Endothelial cell of umbilical vein (primary cell): Measurements from ENCODE around the gene PPP5C. TPM values are rescaled to one million over a fixed set of nuclear protein-coding genes. Genes with fewer than 3 reads are reported as not detected.
"Not testable (repeated sequence)": the region's sequence is repeated elsewhere in the genome, so short reads cannot be mapped to it uniquely, and the experiment has no call there.

Experiments
- BruUV-seq: library from RNA; stranded (reverse); fragments of 400-500 nt; replicated peaks from 2 replicates; lab custom pipeline; 2021; lab: Mats Ljungman, UMichigan
- CTCF ChIA-PET: fragments of 300-600, 350-600 bp; sonication (Branson Sonifier 250); formaldehyde crosslinking; loops from one replicate; lab custom pipeline; 2021; ENCODE audit warnings: antibody characterized with exemption, inconsistent platforms; lab: Charles Lee
- POLR2A ChIA-PET: fragments of 300-600, 350-600 bp; sonication (Branson Sonifier 250); formaldehyde crosslinking; loops from one replicate; lab custom pipeline; 2021; ENCODE audit warnings: antibody characterized with exemption, inconsistent platforms; lab: Charles Lee
- DNase-seq: peaks from one replicate; pipeline ENCODE4 v3.0.0-alpha.2; 2011; ENCODE audit warnings: low read depth, low spot score
- FAIRE-seq: peaks from 2 replicates; lab custom pipeline; 2011; peaks lifted over from hg19 to GRCh38; lab: Jason Lieb, UNC
- H2AFZ ChIP-seq: 2 replicates; pipeline ENCODE4 v1.6.0; 2012; ENCODE audit warnings: low read depth, low read length, control low read depth, inconsistent platforms
- H3K27ac ChIP-seq: 2 replicates; pipeline ENCODE4 v1.5.1; 2011; ENCODE audit warnings: low read depth, mild to moderate bottlenecking, control low read depth, low read length, moderate library complexity; ENCODE audit not compliant: insufficient read depth
- H3K27me3 ChIP-seq, 2 experiments: 2 replicates each; pipeline versions ENCODE4 v1.6.0 to v1.6.1; 2011; ENCODE audit warnings: low read length in 2 of 2, mixed read lengths in 1 of 2; ENCODE audit not compliant: control insufficient read depth in 2 of 2, insufficient read depth in 2 of 2
- H3K36me3 ChIP-seq, 2 experiments: 2 replicates in 1 of 2; 3 replicates in 1 of 2; pipeline ENCODE4 v1.5.1; 2011; ENCODE audit warnings: low read length in 2 of 2, mild to moderate bottlenecking in 1 of 2, moderate library complexity in 1 of 2; ENCODE audit not compliant: control insufficient read depth in 2 of 2, insufficient read depth in 2 of 2; ENCODE audit errors: extremely low read depth in 1 of 2
- H3K4me1 ChIP-seq: 3 replicates; pipeline ENCODE4 v1.5.1; 2011; ENCODE audit warnings: mild to moderate bottlenecking, low read length; ENCODE audit not compliant: control insufficient read depth, insufficient read depth; ENCODE audit errors: extremely low read depth
- H3K4me2 ChIP-seq: 2 replicates; pipeline ENCODE4 v1.6.1; 2011; ENCODE audit warnings: low read length, control low read depth, mixed read lengths; ENCODE audit not compliant: insufficient read depth
- H3K4me3 ChIP-seq, 3 experiments: fragments of 200-600 bp in 1 of 3; sonication (generic), shearing (Covaris generic) in 1 of 3; replicated peaks in 1 of 3; 2 replicates each; pipeline ENCODE4 v1.5.1; 2011 to 2016; ENCODE audit warnings: control low read depth in 3 of 3, low read length in 3 of 3, mild to moderate bottlenecking in 2 of 3, inconsistent platforms in 1 of 3, low read depth in 1 of 3, moderate library complexity in 1 of 3; ENCODE audit not compliant: insufficient read depth in 1 of 3
- H3K79me2 ChIP-seq: 2 replicates; pipeline ENCODE4 v1.6.0; 2012; ENCODE audit warnings: low read length, inconsistent platforms; ENCODE audit not compliant: control insufficient read depth, insufficient read depth
- H3K9ac ChIP-seq: replicated peaks from 2 replicates; pipeline ENCODE3; 2011; ENCODE audit warnings: low read length, control low read depth; ENCODE audit not compliant: insufficient read depth; ENCODE audit errors: extremely low read depth
- H3K9me1 ChIP-seq: replicated peaks from 3 replicates; pipeline ENCODE4 v1.6.0; 2011; ENCODE audit warnings: mild to moderate bottlenecking, low read length; ENCODE audit not compliant: control insufficient read depth, insufficient read depth; ENCODE audit errors: extremely low read depth
- H3K9me3 ChIP-seq: replicated peaks from 2 replicates; pipeline ENCODE4 v1.5.1; 2012; ENCODE audit warnings: low read length, inconsistent platforms; ENCODE audit not compliant: control insufficient read depth, insufficient read depth
- H4K20me1 ChIP-seq: replicated peaks from 2 replicates; pipeline ENCODE3; 2011; ENCODE audit warnings: mild to moderate bottlenecking, low read length; ENCODE audit not compliant: control insufficient read depth, insufficient read depth; ENCODE audit errors: extremely low read depth
- CTCF ChIP-seq, 2 donors: IDR thresholded peaks; 1 replicate in 1 of 2; 2 replicates in 1 of 2; pipeline ENCODE4 v1.5.1; 2011; ENCODE audit warnings: low read length in 2 of 2, mild to moderate bottlenecking in 2 of 2, moderate library complexity in 2 of 2, control low read depth in 1 of 2, inconsistent platforms in 1 of 2, low read depth in 1 of 2; ENCODE audit not compliant: insufficient read depth in 1 of 2; ENCODE audit errors: extremely low read depth in 1 of 2
- EZH2 ChIP-seq: IDR thresholded peaks from 2 replicates; pipeline ENCODE4 v1.6.1; 2012; ENCODE audit warnings: borderline replicate concordance, low read depth, mild to moderate bottlenecking, moderate library complexity, low read length, inconsistent platforms; ENCODE audit not compliant: severe bottlenecking
- FOS ChIP-seq: IDR thresholded peaks from 2 replicates; pipeline ENCODE4 v1.6.1; 2011; ENCODE audit warnings: mild to moderate bottlenecking, low read length, moderate library complexity, borderline replicate concordance; ENCODE audit not compliant: insufficient read depth
- GATA2 ChIP-seq: IDR thresholded peaks from 2 replicates; pipeline ENCODE4 v1.7.0; 2011; ENCODE audit warnings: low read depth, mild to moderate bottlenecking, moderate library complexity, mixed read lengths, low read length; ENCODE audit not compliant: insufficient read length, insufficient read depth
- JUN ChIP-seq: IDR thresholded peaks from 2 replicates; pipeline ENCODE4 v1.6.1; 2011; ENCODE audit warnings: borderline replicate concordance, low read depth; ENCODE audit not compliant: insufficient read length, insufficient read depth
- MAX ChIP-seq: IDR thresholded peaks from 2 replicates; pipeline ENCODE4 v1.6.1; 2011; ENCODE audit not compliant: insufficient read depth, insufficient read length
- MYC ChIP-seq: IDR thresholded peaks from one replicate; pipeline ENCODE4 v1.6.1; 2011; ENCODE audit warnings: mild to moderate bottlenecking, low read depth, low read length
- POLR2A ChIP-seq: IDR thresholded peaks from 2 replicates; pipeline ENCODE4 v1.6.1; 2012; ENCODE audit warnings: low read depth, mild to moderate bottlenecking, control low read depth, low read length
- POLR2AphosphoS5 ChIP-seq: IDR thresholded peaks from 2 replicates; pipeline ENCODE4 v1.6.1; 2012; ENCODE audit warnings: low read depth, mild to moderate bottlenecking, control low read depth, low read length, moderate library complexity; ENCODE audit not compliant: insufficient read depth
- dilution Hi-C: fragments of 300-500 bp; cut with MboI; formaldehyde crosslinking; loops from one replicate; pipeline ENCODE4 v1.15.0; 2019; ENCODE audit warnings: low sequenced_read_pairs; ENCODE audit not compliant: extremely low pct_ligation_motif_present
- intact Hi-C: fragments of 100-400 bp; cut with micrococcal nuclease; formaldehyde crosslinking; loops from one replicate; pipeline ENCODE4 v1.10.0; 2022
- polyA plus RNA-seq, 4 experiments: library from polyadenylated mRNA; depleted of rRNA in 3 of 4; stranded (reverse) in 3 of 4; unstranded in 1 of 4; fragments of >200 nt; gene quantifications; 2 replicates each; pipeline versions ENCODE4 v1.2.1 to v1.2.3, GENCODE V29; 2011 to 2012; ENCODE audit warnings: missing spikeins in 1 of 4
- total RNA-seq: library from RNA; stranded (reverse); gene quantifications from 2 replicates; pipeline ENCODE4 v1.2.3, GENCODE V29; 2021

The PPP5C gene
- total and polyA plus RNA-seq, 2 donors (not counting 3 experiments of a cell fraction or from before 2014, with no cell fraction given) = 114 to 172 TPM

- ChIA-PET CTCF (interaction anchor here (0.7 to 4.3 kb wide), 5 partner anchors 30 to 119 kb away, joined by 3 to 72 read pairs (median 30); no protein-coding TSS in a partner anchor), POLR2A (no interaction called here)
- no peak for DNase-seq
- Histone ChIP-seq H3K9ac (no peak overlapping the region), H3K4me3 (no peak overlapping the region), H3K79me2 (no peaks in the 10 kb centered on the region), H3K36me3 (peaks cover 8 to 14% of the 10 kb centered on the region in 2 experiments), H2AFZ (no peak overlapping the region), H3K9me3 (no peaks in the 10 kb centered on the region), H4K20me1 (no peaks in the 10 kb centered on the region), H3K27me3 (no peaks in the 10 kb centered on the region), H3K27ac (no peak overlapping the region), H3K4me2 (no peak overlapping the region), H3K9me1 (no peaks in the 10 kb centered on the region), H3K4me1 (no peaks in the 10 kb centered on the region)
- intact Hi-C loops = no loop called here
- BruUV-seq = no TSS peak
- TF ChIP-seq POLR2AphosphoS5 (no peak), MAX (no peak), EZH2 (no peak), POLR2A (no peak), MYC (no peak), GATA2 (no peak), JUN (no peak), CTCF (IDR thresholded peaks at IDR 0.05; ENCODE audit: extremely low read depth in 1 of 2, insufficient read depth in 1 of 2, low read depth in 1 of 2, low read length in 2 of 2) (no peak), FOS (no peak)
- FAIRE-seq = no peak
- dilution Hi-C loops = no loop called here
These were observed 47.5 kb downstream of the PPP5C start for GRCh38 chr19:46394402-46394797.

GRCh38 chr19:46397801-46398479 lies 51.1 kb downstream of the PPP5C start:
- H3K9ac ChIP-seq, dilution Hi-C loops, H3K79me2 ChIP-seq, H4K20me1 ChIP-seq, H3K4me3 ChIP-seq, H3K9me3 ChIP-seq, FAIRE-seq, intact Hi-C loops, H3K4me1 ChIP-seq, H3K4me2 ChIP-seq, H3K9me1 ChIP-seq, POLR2A ChIA-PET, DNase-seq, H3K27ac ChIP-seq, H3K36me3 ChIP-seq, BruUV-seq, H3K27me3 ChIP-seq, H2AFZ ChIP-seq: not testable (repeated sequence)
- CTCF ChIA-PET = interaction anchor here (0.8 to 4.3 kb wide), 4 partner anchors 85 to 117 kb away, joined by 3 to 72 read pairs (median 32); no protein-coding TSS in a partner anchor
